GM19035 (cell line): ENCODE measurements around the gene IQGAP2.
A peak's percentile ranks its signal among the peaks of the same experiment; 100 is the strongest.

Source experiments
- ATAC-seq: cut with Tn5 transposase; IDR thresholded peaks from one replicate; pipeline ENCODE4 v1.9.1; 2021; ENCODE audit not compliant: unreplicated experiment

IQGAP2 gene

GRCh38 chr5:76560952-76561891, 158.1 kb downstream of the IQGAP2 start:
- no peak for ATAC-seq

- no peak for ATAC-seq
These were observed 158.9 kb downstream of the IQGAP2 start for GRCh38 chr5:76561959-76562358.

- ATAC-seq = no peak
These were observed 161.9 kb downstream of the IQGAP2 start for GRCh38 chr5:76565009-76565408.

GRCh38 chr5:76570153-76570552, 167.1 kb downstream of the IQGAP2 start:
- ATAC-seq = no peak

GRCh38 chr5:76571559-76571958, 168.5 kb downstream of the IQGAP2 start:
- no peak for ATAC-seq

GRCh38 chr5:76576450-76576849, 173.4 kb downstream of the IQGAP2 start:
- ATAC-seq = no peak

- ATAC-seq = no peak
These were observed 173.9 kb downstream of the IQGAP2 start for GRCh38 chr5:76576996-76577395.

- no peak for ATAC-seq
These were observed 176.3 kb downstream of the IQGAP2 start for GRCh38 chr5:76579166-76579937.

GRCh38 chr5:76580981-76581380, 177.9 kb downstream of the IQGAP2 start:
- no peak for ATAC-seq

GRCh38 chr5:76582230-76583162, 179.4 kb downstream of the IQGAP2 start:
- ATAC-seq = peak; percentile 84

- no peak for ATAC-seq
These were observed 180.3 kb downstream of the IQGAP2 start for GRCh38 chr5:76583163-76584047.

- no peak for ATAC-seq
These were observed 182.7 kb downstream of the IQGAP2 start for GRCh38 chr5:76585783-76586217.

- ATAC-seq = no peak
These were observed 183.4 kb downstream of the IQGAP2 start for GRCh38 chr5:76586531-76586930.

GRCh38 chr5:76590027-76590426, 186.9 kb downstream of the IQGAP2 start:
- ATAC-seq = peak; percentile 97

- no peak for ATAC-seq
These were observed 188.3 kb downstream of the IQGAP2 start for GRCh38 chr5:76591366-76591765.

GRCh38 chr5:76592692-76593091, 189.6 kb downstream of the IQGAP2 start:
- no peak for ATAC-seq

GRCh38 chr5:76594107-76594506, 191.0 kb downstream of the IQGAP2 start:
- ATAC-seq = no peak

GRCh38 chr5:76595755-76596481, 192.8 kb downstream of the IQGAP2 start:
- ATAC-seq = no peak

GRCh38 chr5:76598531-76598930, 195.4 kb downstream of the IQGAP2 start:
- ATAC-seq = no peak
